SH-SY5Y (cell line): ENCODE results near the gene LRRC2.

ENCODE experiments used
- GATA2 ChIP-seq: IDR thresholded peaks from 2 replicates; pipeline ENCODE4 v1.6.1; 2011; ENCODE audit warnings: mild to moderate bottlenecking, low read depth, low read length
- GATA3 ChIP-seq: IDR thresholded peaks from 2 replicates; pipeline ENCODE4 v1.6.1; 2011; ENCODE audit warnings: low read depth, mild to moderate bottlenecking, low read length, moderate library complexity

Gene LRRC2

DNA sequence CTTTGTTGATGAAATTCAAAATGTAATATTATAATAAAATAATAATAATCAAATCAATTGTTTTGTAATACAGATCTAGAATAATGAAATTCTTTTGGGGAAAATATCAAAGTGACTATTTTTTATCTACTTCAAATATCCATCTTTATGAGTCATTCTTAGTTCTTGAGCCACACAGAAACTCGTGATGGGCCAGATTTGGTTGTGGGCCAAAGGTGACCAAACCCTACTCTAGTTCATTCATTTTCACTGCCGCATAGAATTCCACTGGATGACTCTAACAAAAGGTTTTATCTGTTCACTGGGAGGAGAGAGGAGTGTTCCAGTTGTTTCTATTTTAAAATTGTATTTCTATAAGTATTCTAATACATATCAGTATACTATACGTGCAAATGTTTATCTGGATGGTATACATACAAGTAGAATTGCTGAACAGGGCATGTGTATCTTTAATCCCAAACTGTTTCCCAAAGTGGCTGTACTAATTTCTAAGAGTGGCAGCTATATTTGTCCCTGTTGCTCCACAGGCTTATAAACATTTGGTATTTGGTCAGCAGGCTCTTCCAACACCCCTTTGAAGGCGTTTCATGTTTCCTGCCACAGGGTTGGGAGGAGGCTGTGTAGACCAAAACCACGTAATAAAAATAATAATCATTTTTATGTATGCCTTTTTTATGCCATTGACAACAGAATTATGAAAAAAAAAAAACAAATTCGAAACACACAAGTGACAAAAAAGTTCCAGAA lies 75.6 kb downstream of the LRRC2 start:
- TF ChIP-seq GATA2 = no peak
- no peak for TF ChIP-seq GATA3

DNA sequence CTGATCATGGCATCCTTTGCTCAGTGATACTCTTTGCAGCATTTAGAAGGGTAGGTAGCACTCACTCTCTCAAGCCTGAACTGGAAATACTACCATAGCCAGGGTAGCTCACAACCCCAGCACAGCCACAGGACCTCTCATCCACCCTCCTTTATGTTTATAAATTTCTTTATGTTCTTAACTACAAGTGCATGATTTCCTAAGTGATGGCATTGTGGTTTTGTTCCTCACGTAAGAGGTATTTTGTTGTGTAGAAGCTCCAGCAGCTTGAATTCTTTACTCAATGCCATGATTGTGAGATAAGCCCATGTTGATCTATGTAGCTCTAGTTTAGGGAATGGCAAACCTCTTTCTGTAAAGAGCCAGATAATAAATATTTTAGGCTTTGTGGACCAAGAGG lies 76.2 kb downstream of the LRRC2 start:
- TF ChIP-seq GATA3 = no peak

DNA sequence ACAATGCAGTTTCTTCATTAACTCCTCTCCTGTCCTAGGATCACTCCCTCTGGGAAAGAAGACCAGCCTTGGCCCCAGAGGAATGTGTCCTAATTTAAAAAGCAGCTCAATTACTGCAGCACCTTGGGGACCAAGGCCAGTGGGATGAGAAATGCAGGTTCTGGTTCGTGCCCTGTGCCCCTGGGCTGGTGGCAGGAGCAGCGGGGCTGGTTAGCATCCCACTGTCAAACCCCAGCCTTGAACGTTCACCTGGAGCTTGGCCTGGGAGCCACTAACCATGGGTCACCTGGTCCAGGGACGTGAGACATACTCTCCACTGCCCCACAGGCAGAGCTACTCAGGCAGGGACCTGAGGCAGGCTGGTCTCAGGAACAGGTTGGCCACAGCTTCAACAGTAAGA lies 76.7 kb downstream of the LRRC2 start:
- TF ChIP-seq GATA3 (no peak), GATA2 (no peak)

DNA sequence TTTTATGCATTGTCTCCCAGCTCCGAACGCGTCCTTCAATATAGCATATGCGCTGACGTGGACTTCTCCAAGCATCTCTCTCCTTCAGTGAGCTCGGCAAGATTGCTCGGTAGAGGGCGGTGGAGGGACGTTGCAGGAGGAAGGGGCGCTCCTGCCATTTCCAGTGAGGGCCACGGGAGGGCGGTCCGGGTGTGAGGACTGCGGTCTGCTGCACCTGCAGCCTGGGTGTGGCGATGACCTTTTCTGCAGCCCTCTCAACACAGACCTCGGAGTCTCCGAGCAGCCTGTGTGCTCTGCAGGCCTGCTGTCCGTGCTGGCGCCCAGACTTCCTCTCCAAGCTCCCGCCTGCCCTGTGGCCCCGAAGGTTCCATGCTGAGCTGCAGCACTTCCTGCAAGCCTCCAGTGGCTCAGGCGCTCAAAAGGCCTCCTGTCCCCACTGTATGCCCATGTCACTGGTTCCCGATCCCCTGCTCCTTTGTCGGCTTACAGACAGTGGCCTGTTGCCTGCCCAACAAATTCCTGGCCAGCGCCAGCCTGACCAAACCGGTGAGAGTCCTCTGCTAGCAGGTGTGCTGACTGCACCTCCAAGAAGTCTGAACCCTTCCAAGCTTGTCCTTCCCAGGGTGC lies 77.3 kb downstream of the LRRC2 start:
- TF ChIP-seq GATA3 = no peak
- TF ChIP-seq GATA2 = no peak

DNA sequence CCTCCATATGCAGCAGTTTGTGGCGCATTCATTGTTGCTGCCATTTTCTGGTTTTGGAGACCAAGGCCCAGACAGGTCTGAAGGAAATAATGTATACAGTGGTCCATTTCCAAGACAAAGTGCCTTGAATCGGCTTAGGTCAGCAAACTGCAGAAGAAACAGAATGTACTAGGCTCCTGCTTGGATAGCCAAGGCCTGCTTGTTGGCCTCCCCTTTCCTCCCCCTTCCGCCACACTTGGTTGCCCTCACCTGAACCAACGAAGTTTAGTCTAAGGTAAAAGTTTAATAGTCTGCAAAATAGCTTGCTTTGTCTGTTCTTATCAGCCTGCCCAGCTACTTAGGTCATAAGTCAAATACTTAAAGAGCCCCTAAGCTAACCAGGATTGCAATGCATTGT lies 80.3 kb downstream of the LRRC2 start:
- TF ChIP-seq GATA3 (no peak), GATA2 (no peak)

DNA sequence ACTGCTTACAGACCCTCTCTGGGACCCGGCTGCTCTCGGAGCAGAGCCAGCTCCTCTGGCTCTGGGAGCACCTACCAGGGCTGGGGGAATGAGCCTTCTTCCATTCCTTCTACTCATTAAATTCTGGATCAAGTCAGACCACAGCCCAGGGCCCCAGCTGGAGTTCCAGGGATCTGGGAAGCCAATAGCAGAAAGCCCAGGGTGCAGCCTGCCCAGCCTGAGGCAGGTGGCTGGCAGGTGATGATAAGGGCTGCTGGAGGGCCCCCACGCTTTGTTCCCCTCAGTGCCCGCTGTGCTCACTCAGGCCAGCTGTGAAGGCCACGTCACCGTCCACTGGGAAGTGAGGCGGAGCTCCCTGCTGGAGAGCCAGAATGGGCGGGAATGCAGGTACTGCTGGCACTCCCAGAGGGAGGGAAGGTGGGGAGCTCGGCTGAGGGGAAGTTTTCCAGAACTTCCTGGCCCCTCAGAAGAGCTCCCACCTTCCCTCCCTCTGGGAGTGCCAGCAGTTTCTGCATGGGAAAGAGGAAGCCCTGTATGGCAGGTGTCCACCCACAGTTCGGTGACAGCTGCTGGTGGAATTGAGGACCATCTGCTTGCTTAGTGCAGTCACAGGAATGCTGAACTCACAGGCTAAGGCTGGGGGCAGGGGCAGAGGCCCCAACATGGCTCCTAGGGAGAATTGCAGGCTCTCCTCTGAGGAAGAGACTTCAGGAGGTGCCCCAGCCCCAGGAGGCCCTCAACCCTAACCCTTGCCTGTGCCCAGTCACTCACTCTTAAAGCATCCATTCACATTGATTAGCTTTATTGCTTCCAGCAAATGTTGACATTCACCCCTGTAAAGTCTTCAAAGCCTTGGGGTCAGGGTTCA lies 81.0 kb downstream of the LRRC2 start:
- TF ChIP-seq GATA2 = no peak
- no peak for TF ChIP-seq GATA3

DNA sequence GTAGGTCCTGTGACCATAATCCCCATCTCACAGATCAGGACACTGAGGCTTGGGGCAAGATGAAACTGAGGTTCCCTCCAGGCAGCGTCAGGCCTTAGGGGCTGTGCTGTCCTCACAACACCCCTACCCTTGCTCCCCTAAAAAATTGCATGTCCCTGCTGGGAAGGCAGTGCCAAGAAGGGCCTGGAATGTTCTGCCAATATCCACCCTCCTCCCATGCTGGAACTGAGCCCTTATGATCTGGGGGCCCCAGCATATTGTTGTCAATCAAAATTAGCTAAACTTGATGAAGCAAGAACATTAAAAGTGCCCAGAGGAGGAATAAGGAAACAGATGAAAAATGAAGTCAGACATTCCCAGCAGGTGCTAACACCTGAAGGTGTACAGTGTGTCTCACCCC lies 81.7 kb downstream of the LRRC2 start:
- TF ChIP-seq GATA2 (no peak), GATA3 (no peak)

DNA sequence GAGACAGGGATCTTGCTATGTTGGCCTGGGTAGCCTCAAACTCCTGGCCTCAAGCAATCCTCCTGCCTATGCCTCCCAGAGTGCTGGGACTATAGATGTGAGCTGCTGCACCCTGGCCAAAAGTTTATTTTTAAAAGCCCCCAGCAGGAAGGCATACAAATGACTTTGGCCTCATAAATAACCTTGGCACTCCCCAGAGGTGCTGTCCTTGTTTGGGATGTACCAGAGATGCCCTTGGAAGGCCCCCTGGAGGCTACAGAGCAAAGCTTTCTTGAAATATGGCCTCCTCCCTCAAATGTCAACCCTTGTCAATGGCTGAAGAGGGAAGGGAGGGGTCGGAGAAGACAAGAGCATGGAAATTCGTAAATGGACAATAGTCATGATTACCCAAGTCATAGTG lies 82.3 kb downstream of the LRRC2 start:
- TF ChIP-seq GATA2 = no peak
- no peak for TF ChIP-seq GATA3

DNA sequence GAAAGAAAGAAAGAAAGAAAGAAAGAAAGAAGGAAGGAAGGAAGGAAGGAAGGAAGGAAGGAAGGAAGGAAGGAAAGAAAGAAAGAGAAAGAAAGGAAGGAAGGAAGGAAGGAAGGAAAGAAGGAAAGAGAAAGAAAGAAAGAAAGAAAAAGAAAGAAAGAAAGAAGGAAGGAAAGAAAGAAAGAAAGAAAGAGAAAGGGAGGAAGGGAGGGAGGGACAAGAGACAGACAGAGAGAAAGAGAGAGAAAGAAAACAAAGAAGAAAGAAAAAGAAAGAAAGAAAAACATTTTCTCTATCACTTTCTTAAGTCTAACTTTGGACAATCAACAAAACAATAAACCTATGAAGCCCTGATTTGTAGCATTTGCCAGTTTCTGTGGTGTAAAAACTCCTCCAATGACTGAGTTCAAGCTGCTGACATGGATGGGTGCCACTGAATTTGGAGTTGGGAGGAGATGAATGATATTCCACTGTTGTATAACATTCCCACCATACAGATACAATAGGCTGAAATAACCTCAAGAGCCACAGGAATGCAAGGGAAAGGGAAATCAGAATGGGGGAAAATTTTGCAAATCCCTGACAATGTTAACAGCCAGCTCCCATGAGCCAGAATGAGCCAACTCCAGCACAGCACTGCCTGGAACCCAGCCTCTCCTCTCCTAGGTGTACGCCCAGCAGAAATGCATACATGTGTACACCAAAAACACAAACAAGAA lies 83.3 kb downstream of the LRRC2 start:
- TF ChIP-seq GATA3 (no peak), GATA2 (no peak)

DNA sequence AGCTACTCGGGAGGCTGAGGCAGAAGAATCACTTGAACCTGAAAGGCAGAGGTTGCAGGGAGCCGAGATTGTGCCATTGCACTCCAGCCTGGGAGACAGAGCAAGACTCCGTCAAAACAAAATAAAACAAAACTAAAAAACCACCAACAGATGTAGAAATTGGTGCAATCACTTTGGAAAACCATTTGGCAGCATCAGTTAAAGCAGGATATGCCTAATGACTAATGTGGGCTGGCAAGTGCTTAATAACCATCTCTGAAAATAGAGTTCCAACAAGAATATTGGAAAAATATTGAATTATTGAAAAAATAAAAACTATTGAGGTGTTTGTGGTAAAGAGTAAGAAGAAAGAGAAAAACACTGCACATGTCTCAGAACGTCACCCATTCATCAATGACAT lies 84.5 kb downstream of the LRRC2 start:
- TF ChIP-seq GATA2 (no peak), GATA3 (no peak)

DNA sequence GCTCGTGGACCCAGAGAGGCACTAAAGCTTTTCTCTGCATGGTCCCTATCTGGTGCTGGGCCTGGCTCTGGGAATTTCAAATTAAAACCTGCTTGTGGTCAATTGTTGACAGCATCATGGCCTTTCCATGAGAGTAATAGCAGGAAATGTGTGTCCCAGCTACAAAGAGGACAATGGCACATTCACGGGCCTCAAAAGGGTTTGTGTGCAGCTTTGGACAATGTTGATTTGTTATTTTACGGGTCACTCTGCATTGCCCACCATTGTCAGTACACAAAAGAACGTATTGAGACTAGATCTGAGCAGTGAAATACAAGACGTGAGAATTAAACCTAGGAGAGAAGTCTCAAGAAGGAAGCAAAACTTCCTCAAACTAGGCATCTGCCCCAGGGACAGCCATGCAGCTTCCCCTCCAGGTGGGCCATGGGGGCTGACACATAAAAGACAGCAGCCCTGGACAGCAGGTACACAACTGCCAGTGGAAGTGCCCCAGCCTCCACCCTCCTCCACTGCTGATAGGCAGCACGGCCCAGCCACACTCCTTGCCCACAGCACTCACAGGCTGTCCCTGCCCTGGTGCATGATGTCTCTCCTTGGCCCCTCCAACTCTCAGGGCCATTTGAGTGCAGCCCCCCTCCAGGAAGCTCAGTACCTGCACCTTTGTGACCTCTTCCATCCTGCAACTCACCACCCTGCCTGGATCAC lies 85.5 kb downstream of the LRRC2 start:
- no peak for TF ChIP-seq GATA2
- no peak for TF ChIP-seq GATA3

DNA sequence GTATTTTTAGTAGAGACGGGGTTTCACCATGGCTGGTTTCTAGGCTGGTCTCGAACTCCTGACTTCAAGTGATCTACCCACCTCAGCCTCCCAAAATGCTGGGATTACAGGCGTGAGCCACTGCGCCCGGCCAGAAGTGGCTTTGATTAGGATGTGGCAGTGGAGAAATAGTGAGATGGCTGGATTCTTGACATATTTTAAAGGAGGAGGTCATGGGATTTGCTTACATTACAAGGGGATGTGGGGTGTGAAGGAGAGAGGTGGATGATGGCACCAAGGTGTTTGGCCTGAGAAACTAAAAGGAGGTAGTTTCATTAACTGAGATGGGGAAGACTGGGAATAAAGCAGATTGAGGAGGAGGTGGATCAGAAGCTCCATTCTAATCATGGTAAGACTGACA lies 86.4 kb downstream of the LRRC2 start:
- TF ChIP-seq GATA2 (no peak), GATA3 (no peak)

DNA sequence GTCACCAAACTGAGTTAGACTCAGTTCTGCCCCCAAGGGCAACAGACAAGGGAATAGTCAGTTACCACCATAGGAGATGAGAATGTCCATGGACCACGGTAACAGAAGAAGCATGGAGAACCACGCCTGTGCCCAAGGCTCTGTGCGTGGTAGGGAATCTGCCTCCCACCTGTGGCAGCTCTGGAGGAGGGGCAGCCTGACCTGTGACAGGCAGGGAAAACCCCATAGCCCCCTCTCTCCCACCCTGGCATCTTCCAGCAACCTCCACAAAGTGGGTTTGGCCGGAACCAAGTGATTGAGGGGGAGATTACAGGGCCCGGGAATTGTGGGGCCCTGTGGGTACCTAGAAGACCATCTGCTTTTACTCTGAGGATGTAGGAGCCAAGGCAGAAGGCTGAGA lies 87.1 kb downstream of the LRRC2 start:
- no peak for TF ChIP-seq GATA2
- TF ChIP-seq GATA3 = no peak
